ENCODE measurements around the gene PTPRA. TPM values are rescaled to one million over a fixed set of nuclear protein-coding genes. Genes with fewer than 3 reads are reported as not detected.

The PTPRA gene
- total and polyA plus RNA-seq, 2 of the 13 experiments (the other 11 are each of a cell fraction or from before 2014, with no cell fraction given): 47.2 to 127 TPM

DNA sequence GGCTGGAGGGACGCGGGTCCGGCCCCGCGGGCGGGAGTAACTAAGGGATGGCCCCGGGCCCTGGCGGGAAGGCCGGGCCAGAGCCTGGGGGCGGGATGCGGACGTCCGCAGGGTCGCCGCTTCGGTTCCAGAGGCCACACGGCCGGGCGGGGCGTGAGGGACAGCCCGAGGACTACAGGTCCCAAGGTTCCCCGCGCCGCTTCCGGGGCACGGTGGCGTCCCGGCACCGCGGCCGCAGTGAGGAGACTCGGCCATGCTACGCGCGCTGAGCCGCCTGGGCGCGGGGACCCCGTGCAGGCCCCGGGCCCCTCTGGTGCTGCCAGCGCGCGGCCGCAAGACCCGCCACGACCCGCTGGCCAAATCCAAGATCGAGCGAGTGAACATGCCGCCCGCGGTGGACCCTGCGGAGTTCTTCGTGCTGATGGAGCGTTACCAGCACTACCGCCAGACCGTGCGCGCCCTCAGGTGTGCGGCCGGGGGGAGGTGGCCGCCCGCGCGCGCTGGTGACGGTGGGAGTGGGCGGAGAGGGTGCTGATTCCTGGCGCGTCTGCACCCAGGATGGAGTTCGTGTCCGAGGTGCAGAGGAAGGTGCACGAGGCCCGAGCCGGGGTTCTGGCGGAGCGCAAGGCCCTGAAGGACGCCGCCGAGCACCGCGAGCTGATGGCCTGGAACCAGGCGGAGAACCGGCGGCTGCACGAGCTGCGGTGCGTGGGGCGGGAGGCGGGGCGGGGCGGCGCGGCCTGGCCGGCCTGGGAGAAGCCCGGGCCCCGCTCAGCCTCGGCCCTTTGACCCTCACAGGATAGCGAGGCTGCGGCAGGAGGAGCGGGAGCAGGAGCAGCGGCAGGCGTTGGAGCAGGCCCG lies 172.8 kb downstream of the PTPRA start, which contains the start of gene MRPS26 (continued):
- TF ChIP-seq, protein P1, sequence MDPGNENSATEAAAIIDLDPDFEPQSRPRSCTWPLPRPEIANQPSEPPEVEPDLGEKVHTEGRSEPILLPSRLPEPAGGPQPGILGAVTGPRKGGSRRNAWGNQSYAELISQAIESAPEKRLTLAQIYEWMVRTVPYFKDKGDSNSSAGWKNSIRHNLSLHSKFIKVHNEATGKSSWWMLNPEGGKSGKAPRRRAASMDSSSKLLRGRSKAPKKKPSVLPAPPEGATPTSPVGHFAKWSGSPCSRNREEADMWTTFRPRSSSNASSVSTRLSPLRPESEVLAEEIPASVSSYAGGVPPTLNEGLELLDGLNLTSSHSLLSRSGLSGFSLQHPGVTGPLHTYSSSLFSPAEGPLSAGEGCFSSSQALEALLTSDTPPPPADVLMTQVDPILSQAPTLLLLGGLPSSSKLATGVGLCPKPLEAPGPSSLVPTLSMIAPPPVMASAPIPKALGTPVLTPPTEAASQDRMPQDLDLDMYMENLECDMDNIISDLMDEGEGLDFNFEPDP (CRISPR knock-in tag; conservative IDR thresholded peaks at IDR 0.05): no peak
- TF ChIP-seq ZBTB37 (CRISPR knock-in tag; IDR thresholded peaks at IDR 0.05) (no peak), TBL1XR1 (IDR thresholded peaks at IDR 0.05; ENCODE audit: borderline replicate concordance, low read length, partially characterized antibody) (peak; percentile 81), MAFG (CRISPR knock-in tag; IDR thresholded peaks at IDR 0.05) (0 out of 2 replicates have a peak, but pooled peaks have one; percentile 59), ZXDC (CRISPR knock-in tag; IDR thresholded peaks at IDR 0.05) (peak; percentile 48; the same call in 1 of the 2 replicates), ZBTB7A (CRISPR knock-in tag; IDR thresholded peaks at IDR 0.05) (peak; percentile 94; the same call in 1 of the 2 replicates), TEAD2 (CRISPR knock-in tag; IDR thresholded peaks at IDR 0.05) (no peak), SPEN (CRISPR knock-in tag; IDR thresholded peaks at IDR 0.05; ENCODE audit: low read depth) (peak; percentile 96), GABPA (IDR thresholded peaks at IDR 0.05; ENCODE audit: low read depth, low read length) (peak; percentile 86), GABPA (CRISPR knock-in tag; IDR thresholded peaks at IDR 0.05; ENCODE audit: low read depth) (peak; percentile 88), CHD4 (IDR thresholded peaks at IDR 0.05; ENCODE audit: borderline replicate concordance, low read length) (no peak), HMGA1 (CRISPR knock-in tag; conservative IDR thresholded peaks at IDR 0.05) (no peak), IRF2 (CRISPR knock-in tag; IDR thresholded peaks at IDR 0.05) (peak; percentile 89), SOX6 (IDR thresholded peaks at IDR 0.05) (no peak), SOX6 (CRISPR knock-in tag; IDR thresholded peaks at IDR 0.05) (peak; percentile 52), SATB2 (CRISPR knock-in tag; IDR thresholded peaks at IDR 0.05) (peak; percentile 90), ZNF646 (CRISPR knock-in tag; IDR thresholded peaks at IDR 0.05) (no peak), ZNF34 (CRISPR knock-in tag; IDR thresholded peaks at IDR 0.05; ENCODE audit: borderline replicate concordance) (peak; percentile 73; the same call in 1 of the 2 replicates)
